ENCODE data around the gene ZNF593. TPM values are rescaled to one million over a fixed set of nuclear protein-coding genes. Genes with fewer than 3 reads are reported as not detected.

Gene ZNF593
- total RNA-seq, 1 donor from 2014 or later: 35.9 TPM

GRCh38 chr1:26181586-26182382 is 12.1 kb downstream of the ZNF593 start:
- no peak for TF ChIP-seq CTCF (IDR thresholded peaks at IDR 0.05; ENCODE audit: partially characterized antibody, unreplicated experiment)
- Mint-ChIP-seq H3K27ac (ENCODE audit: unreplicated experiment) (no peak overlapping the region), H3K4me3 (ENCODE audit: unreplicated experiment) (no peak overlapping the region), H3K9me3 (ENCODE audit: unreplicated experiment) (no peaks in the 10 kb centered on the region), H3K36me3 (ENCODE audit: unreplicated experiment) (no peaks in the 10 kb centered on the region), H3K4me1 (ENCODE audit: low read depth, unreplicated experiment) (peaks cover 3% of the 10 kb centered on the region), H3K27me3 (ENCODE audit: unreplicated experiment) (no peaks in the 10 kb centered on the region)
- no peak for DNase-seq

- no peak for DNase-seq
- no peak for TF ChIP-seq CTCF (IDR thresholded peaks at IDR 0.05; ENCODE audit: partially characterized antibody, unreplicated experiment)
- H3K4me3 Mint-ChIP-seq (ENCODE audit: unreplicated experiment): no peak overlapping the region
- H3K9me3 Mint-ChIP-seq (ENCODE audit: unreplicated experiment): no peaks in the 10 kb centered on the region
- no peaks in the 10 kb centered on the region for H3K27me3 Mint-ChIP-seq (ENCODE audit: unreplicated experiment)
- H3K36me3 Mint-ChIP-seq (ENCODE audit: unreplicated experiment): no peaks in the 10 kb centered on the region
- H3K27ac Mint-ChIP-seq (ENCODE audit: unreplicated experiment): no peak overlapping the region
- H3K4me1 Mint-ChIP-seq (ENCODE audit: low read depth, unreplicated experiment): peaks cover 3% of the 10 kb centered on the region
These were observed 12.6 kb downstream of the ZNF593 start for GRCh38 chr1:26182383-26182696.

GRCh38 chr1:26184086-26184485 is 14.4 kb downstream of the ZNF593 start:
- Mint-ChIP-seq H3K27me3 (ENCODE audit: unreplicated experiment) (no peaks in the 10 kb centered on the region), H3K9me3 (ENCODE audit: unreplicated experiment) (no peaks in the 10 kb centered on the region), H3K4me1 (ENCODE audit: low read depth, unreplicated experiment) (no peaks in the 10 kb centered on the region), H3K27ac (ENCODE audit: unreplicated experiment) (no peak overlapping the region), H3K36me3 (ENCODE audit: unreplicated experiment) (no peaks in the 10 kb centered on the region), H3K4me3 (ENCODE audit: unreplicated experiment) (no peak overlapping the region)
- no peak for DNase-seq
- TF ChIP-seq CTCF (IDR thresholded peaks at IDR 0.05; ENCODE audit: partially characterized antibody, unreplicated experiment): no peak

- Mint-ChIP-seq H3K4me1 (ENCODE audit: low read depth, unreplicated experiment) (no peaks in the 10 kb centered on the region), H3K4me3 (ENCODE audit: unreplicated experiment) (no peak overlapping the region), H3K9me3 (ENCODE audit: unreplicated experiment) (no peaks in the 10 kb centered on the region), H3K27ac (ENCODE audit: unreplicated experiment) (no peak overlapping the region), H3K36me3 (ENCODE audit: unreplicated experiment) (peaks cover 4% of the 10 kb centered on the region), H3K27me3 (ENCODE audit: unreplicated experiment) (no peaks in the 10 kb centered on the region)
- no peak for TF ChIP-seq CTCF (IDR thresholded peaks at IDR 0.05; ENCODE audit: partially characterized antibody, unreplicated experiment)
- no peak for DNase-seq
These were observed 15.2 kb downstream of the ZNF593 start for GRCh38 chr1:26184883-26185282.

GRCh38 chr1:26187882-26188281 is 18.2 kb downstream of the ZNF593 start:
- Mint-ChIP-seq H3K27me3 (ENCODE audit: unreplicated experiment) (peaks cover 6% of the 10 kb centered on the region), H3K36me3 (ENCODE audit: unreplicated experiment) (peaks cover 4% of the 10 kb centered on the region), H3K9me3 (ENCODE audit: unreplicated experiment) (no peaks in the 10 kb centered on the region), H3K27ac (ENCODE audit: unreplicated experiment) (no peak overlapping the region), H3K4me1 (ENCODE audit: low read depth, unreplicated experiment) (no peaks in the 10 kb centered on the region), H3K4me3 (ENCODE audit: unreplicated experiment) (no peak overlapping the region)
- DNase-seq: no peak
- TF ChIP-seq CTCF (IDR thresholded peaks at IDR 0.05; ENCODE audit: partially characterized antibody, unreplicated experiment): no peak
